ENCODE measurements around the gene YBX1.

Gene YBX1

GRCh38 chr1:42736571-42737200 lies 54.5 kb downstream of the YBX1 start:
- Histone ChIP-seq H3K4me1 (ENCODE audit: control insufficient read depth, low read length) (peaks cover 8% of the 10 kb centered on the region), H3K27ac (ENCODE audit: low read depth, low read length) (no peak overlapping the region), H3K27me3 (ENCODE audit: control insufficient read depth, low read length) (no peaks in the 10 kb centered on the region), H3F3A (ENCODE audit: control insufficient read depth, insufficient read depth) (no peaks in the 10 kb centered on the region), H3K36me3 (ENCODE audit: control insufficient read depth, low read length) (no peaks in the 10 kb centered on the region), H3K4me2 (ENCODE audit: low read length) (no peak overlapping the region), H3K79me2 (ENCODE audit: control insufficient read depth, low read length) (no peaks in the 10 kb centered on the region), H3K9me2 (replicated peaks; ENCODE audit: control insufficient read depth, low read length) (no peaks in the 10 kb centered on the region), H3K9me3 (ENCODE audit: control insufficient read depth, insufficient read depth, low read length) (no peaks in the 10 kb centered on the region), H4K20me1 (ENCODE audit: control insufficient read depth, insufficient read depth, low read depth, low read length) (no peaks in the 10 kb centered on the region), H3K4me3 (ENCODE audit: low read length) (no peak overlapping the region)
- no peak for TF ChIP-seq CTCF (IDR thresholded peaks at IDR 0.05; ENCODE audit: low read depth, low read length, poor library complexity, severe bottlenecking)
- TF ChIP-seq EZH2phosphoT487 (IDR thresholded peaks at IDR 0.05; ENCODE audit: borderline replicate concordance, low read length), result no peak

GRCh38 chr1:42737257-42737656 lies 55.0 kb downstream of the YBX1 start:
- no peaks in the 10 kb centered on the region for H3F3A ChIP-seq (ENCODE audit: control insufficient read depth, insufficient read depth)
- TF ChIP-seq CTCF (IDR thresholded peaks at IDR 0.05; ENCODE audit: low read depth, low read length, poor library complexity, severe bottlenecking), result peak; percentile 28
- TF ChIP-seq EZH2phosphoT487 (IDR thresholded peaks at IDR 0.05; ENCODE audit: borderline replicate concordance, low read length), result no peak
- no peak overlapping the region for H3K27ac ChIP-seq (ENCODE audit: low read depth, low read length)
- no peaks in the 10 kb centered on the region for H3K9me2 ChIP-seq (replicated peaks; ENCODE audit: control insufficient read depth, low read length)
- H3K79me2 ChIP-seq (ENCODE audit: control insufficient read depth, low read length), result no peaks in the 10 kb centered on the region
- H3K4me1 ChIP-seq (ENCODE audit: control insufficient read depth, low read length), result peaks cover 8% of the 10 kb centered on the region
- no peaks in the 10 kb centered on the region for H3K27me3 ChIP-seq (ENCODE audit: control insufficient read depth, low read length)
- no peak overlapping the region for H3K4me2 ChIP-seq (ENCODE audit: low read length)
- H4K20me1 ChIP-seq (ENCODE audit: control insufficient read depth, insufficient read depth, low read depth, low read length), result no peaks in the 10 kb centered on the region
- H3K4me3 ChIP-seq (ENCODE audit: low read length), result no peak overlapping the region
- H3K36me3 ChIP-seq (ENCODE audit: control insufficient read depth, low read length), result no peaks in the 10 kb centered on the region
- H3K9me3 ChIP-seq (ENCODE audit: control insufficient read depth, insufficient read depth, low read length), result no peaks in the 10 kb centered on the region

- H3K36me3 ChIP-seq (ENCODE audit: control insufficient read depth, low read length), result no peaks in the 10 kb centered on the region
- no peaks in the 10 kb centered on the region for H3K27me3 ChIP-seq (ENCODE audit: control insufficient read depth, low read length)
- H3K4me1 ChIP-seq (ENCODE audit: control insufficient read depth, low read length), result peaks cover 8% of the 10 kb centered on the region
- no peak overlapping the region for H3K4me3 ChIP-seq (ENCODE audit: low read length)
- no peak for TF ChIP-seq CTCF (IDR thresholded peaks at IDR 0.05; ENCODE audit: low read depth, low read length, poor library complexity, severe bottlenecking)
- no peak for TF ChIP-seq EZH2phosphoT487 (IDR thresholded peaks at IDR 0.05; ENCODE audit: borderline replicate concordance, low read length)
- H4K20me1 ChIP-seq (ENCODE audit: control insufficient read depth, insufficient read depth, low read depth, low read length), result no peaks in the 10 kb centered on the region
- no peaks in the 10 kb centered on the region for H3K9me3 ChIP-seq (ENCODE audit: control insufficient read depth, insufficient read depth, low read length)
- H3K9me2 ChIP-seq (replicated peaks; ENCODE audit: control insufficient read depth, low read length), result no peaks in the 10 kb centered on the region
- no peaks in the 10 kb centered on the region for H3F3A ChIP-seq (ENCODE audit: control insufficient read depth, insufficient read depth)
- no peak overlapping the region for H3K4me2 ChIP-seq (ENCODE audit: low read length)
- no peak overlapping the region for H3K27ac ChIP-seq (ENCODE audit: low read depth, low read length)
- no peaks in the 10 kb centered on the region for H3K79me2 ChIP-seq (ENCODE audit: control insufficient read depth, low read length)
These were observed 55.9 kb downstream of the YBX1 start for GRCh38 chr1:42737986-42738677.
